OCI-LY3 (cell line): Measurements from ENCODE around the gene PHC3.

Experiments used
- H2AFZ ChIP-seq: fragments of 200-600, 300-600 bp; shearing (Covaris generic); 2 replicates; pipeline ENCODE4 v1.6.0; 2014; ENCODE audit warnings: antibody characterized with exemption, low read depth, low read length
- H3K27ac ChIP-seq: fragments of 200-600, 300-600 bp; sonication (generic); 2 replicates; pipeline ENCODE4 v1.5.1; 2014; ENCODE audit warnings: mild to moderate bottlenecking, low read length, moderate library complexity, mixed read lengths
- H3K27me3 ChIP-seq: fragments of 200-600, 300-600 bp; sonication (generic); 2 replicates; pipeline ENCODE4 v1.6.1; 2014; ENCODE audit warnings: low read depth, low read length, mixed read lengths
- H3K36me3 ChIP-seq: fragments of 200-600, 300-600 bp; sonication (generic); replicated peaks from 2 replicates; pipeline ENCODE3; 2014; ENCODE audit warnings: low read depth, low read length, mixed read lengths
- H3K4me1 ChIP-seq: fragments of 300-600, 200-600 bp; sonication (generic); 2 replicates; pipeline ENCODE4 v1.6.1; 2014; ENCODE audit warnings: low read length, mixed read lengths
- H3K4me2 ChIP-seq: fragments of 200-600, 300-600 bp; sonication (generic); 2 replicates; pipeline ENCODE4 v1.6.1; 2014; ENCODE audit warnings: low read length, mixed read lengths
- H3K4me3 ChIP-seq: fragments of 300-600, 200-600 bp; sonication (generic); 2 replicates; pipeline ENCODE4 v1.5.1; 2014; ENCODE audit warnings: antibody characterized with exemption, mild to moderate bottlenecking, low read length, moderate library complexity
- H3K79me2 ChIP-seq: fragments of 300-600, 200-600 bp; shearing (Covaris generic); 2 replicates; pipeline ENCODE4 v1.6.1; 2014; ENCODE audit warnings: mild to moderate bottlenecking, low read length, mixed read lengths
- H3K9ac ChIP-seq: fragments of 300-600, 200-600 bp; shearing (Covaris generic); 2 replicates; pipeline ENCODE4 v1.6.0; 2014; ENCODE audit warnings: mild to moderate bottlenecking, low read length, moderate library complexity
- H3K9me3 ChIP-seq: fragments of 200-600, 300-600 bp; shearing (Covaris generic); 2 replicates; pipeline ENCODE4 v1.6.1; 2014; ENCODE audit warnings: low read length, mixed read lengths; ENCODE audit not compliant: insufficient read depth
- H4K20me1 ChIP-seq: fragments of 200-600, 300-600 bp; sonication (generic); 2 replicates; pipeline ENCODE4 v1.6.1; 2016; ENCODE audit warnings: low read length, mixed read lengths; ENCODE audit not compliant: insufficient read depth
- CTCF ChIP-seq: fragments of 200-600, 300-600 bp; sonication (generic); IDR thresholded peaks from 2 replicates; pipeline ENCODE4 v1.5.1; 2014; ENCODE audit warnings: antibody characterized with exemption, low read length, low read depth
- EZH2phosphoT487 ChIP-seq: fragments of 200-600 bp; shearing (Covaris generic); IDR thresholded peaks from 2 replicates; pipeline ENCODE4 v1.6.1; 2018; ENCODE audit warnings: antibody characterized with exemption, mixed run types, low read depth

PHC3 gene

DNA sequence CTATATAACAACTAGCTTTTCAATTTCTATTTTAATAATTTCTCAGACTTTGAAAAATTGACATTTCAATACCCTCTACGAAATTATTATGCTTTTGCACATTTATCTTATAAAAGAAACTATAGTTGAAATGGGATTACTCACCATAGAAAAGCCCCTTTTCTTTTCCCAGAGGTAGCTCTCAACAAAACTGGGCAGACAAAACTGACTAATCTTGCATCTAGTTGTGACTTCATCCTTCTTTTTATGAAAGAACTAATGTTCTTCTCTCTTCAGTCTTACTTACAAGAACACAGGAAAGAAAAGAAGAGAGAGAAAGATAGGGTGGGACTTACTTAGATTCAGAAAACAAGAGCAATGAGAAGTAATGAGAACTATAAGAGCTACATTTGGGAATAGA lies 82.8 kb downstream of the PHC3 start:
- Histone ChIP-seq H4K20me1 (0 out of 2 replicates have a peak, but pooled peaks cover 3% of the 10 kb centered on the region), H3K9ac (no peak overlapping the region), H3K4me1 (no peaks in the 10 kb centered on the region), H2AFZ (no peak overlapping the region), H3K4me3 (no peak overlapping the region), H3K36me3 (peaks cover 69% of the 10 kb centered on the region), H3K9me3 (no peaks in the 10 kb centered on the region), H3K4me2 (no peak overlapping the region), H3K79me2 (no peaks in the 10 kb centered on the region), H3K27ac (no peak overlapping the region), H3K27me3 (no peaks in the 10 kb centered on the region)
- TF ChIP-seq EZH2phosphoT487, result no peak
- no peak for TF ChIP-seq CTCF

GRCh38 chr3:170096342-170096741 lies 85.2 kb downstream of the PHC3 start:
- Histone ChIP-seq H3K9ac (no peak overlapping the region), H3K27ac (no peak overlapping the region), H3K27me3 (no peaks in the 10 kb centered on the region), H3K9me3 (no peaks in the 10 kb centered on the region), H3K36me3 (peaks cover 75% of the 10 kb centered on the region), H3K4me3 (no peak overlapping the region), H2AFZ (no peak overlapping the region), H3K79me2 (no peaks in the 10 kb centered on the region), H3K4me1 (no peaks in the 10 kb centered on the region), H4K20me1 (0 out of 2 replicates have a peak, but pooled peaks cover 8% of the 10 kb centered on the region), H3K4me2 (no peak overlapping the region)
- TF ChIP-seq EZH2phosphoT487 (no peak), CTCF (no peak)

GRCh38 chr3:170095771-170096170 lies 85.8 kb downstream of the PHC3 start:
- Histone ChIP-seq H3K36me3 (peaks cover 71% of the 10 kb centered on the region), H3K27me3 (no peaks in the 10 kb centered on the region), H3K4me1 (no peaks in the 10 kb centered on the region), H3K27ac (no peak overlapping the region), H3K9ac (no peak overlapping the region), H3K4me3 (no peak overlapping the region), H3K4me2 (no peak overlapping the region), H3K79me2 (no peaks in the 10 kb centered on the region), H2AFZ (no peak overlapping the region), H4K20me1 (0 out of 2 replicates have a peak, but pooled peaks cover 8% of the 10 kb centered on the region), H3K9me3 (no peaks in the 10 kb centered on the region)
- no peak for TF ChIP-seq CTCF
- no peak for TF ChIP-seq EZH2phosphoT487

DNA sequence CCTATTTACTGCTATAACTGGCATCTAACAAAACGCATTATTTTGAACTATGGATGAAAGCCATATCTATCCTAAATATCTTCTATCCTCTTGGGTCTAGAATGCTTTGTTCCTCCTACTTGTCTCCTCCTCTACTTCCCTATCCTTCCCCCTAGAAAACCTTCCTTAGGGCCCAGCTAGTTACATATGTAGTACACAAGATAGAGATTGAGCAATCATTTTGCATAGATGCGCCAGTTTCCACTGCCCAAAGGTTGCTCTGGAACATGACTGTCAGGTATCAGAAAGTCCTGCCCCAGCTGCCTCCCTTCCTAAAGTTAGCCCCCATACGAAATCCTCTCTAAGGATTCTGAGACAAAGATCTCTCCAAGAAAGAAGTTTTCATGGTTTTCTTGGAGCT lies 88.6 kb downstream of the PHC3 start:
- no peak overlapping the region for H3K9ac ChIP-seq
- TF ChIP-seq EZH2phosphoT487, result no peak
- no peak for TF ChIP-seq CTCF
- no peaks in the 10 kb centered on the region for H3K9me3 ChIP-seq
- no peak overlapping the region for H2AFZ ChIP-seq
- 0 out of 2 replicates have a peak, but pooled peaks cover 5% of the 10 kb centered on the region for H4K20me1 ChIP-seq
- H3K27me3 ChIP-seq, result no peaks in the 10 kb centered on the region
- H3K36me3 ChIP-seq, result peaks cover 55% of the 10 kb centered on the region
- no peaks in the 10 kb centered on the region for H3K4me1 ChIP-seq
- no peak overlapping the region for H3K4me3 ChIP-seq
- H3K27ac ChIP-seq, result no peak overlapping the region
- H3K79me2 ChIP-seq, result no peaks in the 10 kb centered on the region
- no peak overlapping the region for H3K4me2 ChIP-seq
